Gastrocnemius medialis (tissue), 4 donors: ENCODE results near the gene BARX2. TPM values are rescaled to one million over a fixed set of nuclear protein-coding genes. Genes with fewer than 3 reads are reported as not detected.
"Not testable (repeated sequence)": the region's sequence is repeated elsewhere in the genome, so short reads cannot be mapped to it uniquely, and the experiment has no call there.

Experiments
- ATAC-seq, 2 donors: fragments of 150-250 bp; one replicate each; pipeline ENCODE4 v1.9.1; 2016
- DNase-seq, 2 donors: peaks; one replicate each; pipeline ENCODE4 v3.0.0-alpha.2; 2019
- H3K27ac ChIP-seq, 4 donors: fragments of 200-600 bp; sonication (generic); 1 replicate in 1 of 4; 2 replicates in 3 of 4; pipeline ENCODE4 v1.5.1; 2016 to 2018; ENCODE audit warnings: mild to moderate bottlenecking in 2 of 4, moderate library complexity in 1 of 4
- H3K27me3 ChIP-seq, 3 donors: fragments of 200-600 bp; sonication (generic) in 2 of 3; 1 replicate in 1 of 3; 2 replicates in 2 of 3; pipeline versions ENCODE4 v1.5.1 to v1.6.0; 2016 to 2019; ENCODE audit warnings: mild to moderate bottlenecking in 1 of 3, moderate library complexity in 1 of 3
- H3K36me3 ChIP-seq, 2 donors: fragments of 200-600 bp; sonication (generic) in 1 of 2; one replicate each; pipeline ENCODE4 v1.5.1; 2017 to 2018
- H3K4me1 ChIP-seq, 2 donors: fragments of 200-600 bp; sonication (generic) in 1 of 2; one replicate each; pipeline ENCODE4 v1.5.1; 2016 to 2017; ENCODE audit warnings: mild to moderate bottlenecking in 2 of 2
- H3K4me3 ChIP-seq, 4 donors: fragments of 200-600 bp; sonication (generic) in 3 of 4; 1 replicate in 1 of 4; 2 replicates in 3 of 4; pipeline ENCODE4 v1.5.1; 2016 to 2019; ENCODE audit warnings: mild to moderate bottlenecking in 2 of 4
- H3K9me3 ChIP-seq, 3 donors: fragments of 200-600 bp; sonication (generic) in 2 of 3; 1 replicate in 1 of 3; 2 replicates in 2 of 3; pipeline ENCODE4 v1.5.1; 2016 to 2019
- CTCF ChIP-seq, 5 experiments: fragments of 450-650 bp in 3 of 5; fragments of 200-600 bp in 2 of 5; sonication (generic) in 2 of 5; IDR thresholded peaks in 4 of 5; conservative IDR thresholded peaks in 1 of 5; 1 replicate in 4 of 5; 2 replicates in 1 of 5; pipeline ENCODE4 v1.5.1; 2016 to 2019; ENCODE audit warnings: antibody characterized with exemption in 5 of 5, mild to moderate bottlenecking in 3 of 5, moderate library complexity in 3 of 5
- POLR2A ChIP-seq, 2 donors: fragments of 450-650 bp; IDR thresholded peaks; one replicate each; pipeline ENCODE4 v1.6.1; 2017; ENCODE audit warnings: antibody characterized with exemption in 2 of 2, mild to moderate bottlenecking in 2 of 2, moderate library complexity in 2 of 2
- in situ Hi-C, 4 donors: fragments of 200-750 bp; cut with MboI; loops; one replicate each; pipeline versions ENCODE4 v1.15.0 to v1.8.0; 2017; ENCODE audit warnings: low sequenced_read_pairs in 4 of 4
- intact Hi-C: fragments of 100-400 bp; cut with DNase I; formaldehyde crosslinking; loops from one replicate; pipeline ENCODE4 v1.15.1; 2023; ENCODE audit warnings: low total_unique reads
- total RNA-seq, 4 donors: library from RNA; depleted of rRNA; stranded (reverse); fragments of >200 nt; gene quantifications; one replicate each; pipeline versions ENCODE4 v1.1.0 to v1.2.3, GENCODE V29; 2016

BARX2 gene, protein sequence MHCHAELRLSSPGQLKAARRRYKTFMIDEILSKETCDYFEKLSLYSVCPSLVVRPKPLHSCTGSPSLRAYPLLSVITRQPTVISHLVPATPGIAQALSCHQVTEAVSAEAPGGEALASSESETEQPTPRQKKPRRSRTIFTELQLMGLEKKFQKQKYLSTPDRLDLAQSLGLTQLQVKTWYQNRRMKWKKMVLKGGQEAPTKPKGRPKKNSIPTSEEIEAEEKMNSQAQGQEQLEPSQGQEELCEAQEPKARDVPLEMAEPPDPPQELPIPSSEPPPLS
- 1 to 10 TPM in 2 of 4 donors, not detected in 2; 1.2 to 4.4 TPM for total RNA-seq

GRCh38 chr11:129375751-129376657, at the start of gene BARX2:
BARX2 (plus strand) TSS chr11:129375848; CDS start chr11:129376036, 188 bp downstream.
- TF ChIP-seq CTCF (IDR thresholded peaks at IDR 0.05 in 4 of 5, conservative IDR thresholded peaks at IDR 0.05 in 1 of 5), result no peak
- no peak for TF ChIP-seq POLR2A (IDR thresholded peaks at IDR 0.05)
- peak within 1 kb of the TSS in 1 of 4 donors; percentile 47 for H3K27ac ChIP-seq
- ATAC-seq (peak in 1 of 2 donors; percentile 52), DNase-seq (no peak)
- H3K9me3 ChIP-seq, result no peaks in the 10 kb centered on the region
- H3K36me3 ChIP-seq, result no peaks in the 10 kb centered on the region
- intact Hi-C loops (no loop called here), in situ Hi-C loops (no loop called here)
- H3K4me1 ChIP-seq, result peaks cover 0 to 5% of the 10 kb centered on the region in 2 donors
- peak within 1 kb of the TSS in 3 of 4 donors; percentile 22 to 46 (median 26) for H3K4me3 ChIP-seq
- H3K27me3 ChIP-seq, result peaks cover 70 to 91% (median 73%) of the 10 kb centered on the region in 3 donors

DNA sequence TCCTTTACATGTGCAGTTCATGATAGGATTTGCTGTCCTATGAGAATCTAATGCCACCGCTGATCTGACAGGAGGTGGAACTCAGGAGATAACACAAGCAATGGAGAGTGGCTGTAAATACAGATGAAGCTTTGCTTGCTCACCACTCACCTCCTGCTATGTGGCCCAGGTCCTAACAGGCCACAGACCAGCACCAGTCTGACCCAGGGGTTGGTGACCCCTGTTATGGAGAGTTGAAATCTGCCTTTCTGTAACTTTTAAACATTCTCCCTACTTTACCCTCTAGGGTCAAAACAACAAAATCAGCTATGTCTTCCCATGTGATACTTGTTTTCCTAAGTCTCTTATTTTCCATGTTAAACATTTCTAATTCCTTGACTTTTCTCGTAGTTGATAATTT, 48.7 kb upstream of the BARX2 start:
- intact Hi-C loops, result no loop called here
- ATAC-seq (no peak), DNase-seq (no peak)
- Histone ChIP-seq H3K9me3 (no peaks in the 10 kb centered on the region), H3K4me1 (peaks cover 0 to 2% of the 10 kb centered on the region in 2 donors), H3K4me3 (no peak overlapping the region), H3K27ac (no peak overlapping the region), H3K36me3 (no peaks in the 10 kb centered on the region), H3K27me3 (no peaks in the 10 kb centered on the region)
- in situ Hi-C loops, result loop anchor here in 2 of 4 donors (5.0 to 25.0 kb wide), 3 partner anchors 205 to 440 kb away; partner anchors contain the start of gene KCNJ5 (in 1 of the 2)
- TF ChIP-seq CTCF (IDR thresholded peaks at IDR 0.05 in 4 of 5, conservative IDR thresholded peaks at IDR 0.05 in 1 of 5) (no peak), POLR2A (IDR thresholded peaks at IDR 0.05) (no peak)

DNA sequence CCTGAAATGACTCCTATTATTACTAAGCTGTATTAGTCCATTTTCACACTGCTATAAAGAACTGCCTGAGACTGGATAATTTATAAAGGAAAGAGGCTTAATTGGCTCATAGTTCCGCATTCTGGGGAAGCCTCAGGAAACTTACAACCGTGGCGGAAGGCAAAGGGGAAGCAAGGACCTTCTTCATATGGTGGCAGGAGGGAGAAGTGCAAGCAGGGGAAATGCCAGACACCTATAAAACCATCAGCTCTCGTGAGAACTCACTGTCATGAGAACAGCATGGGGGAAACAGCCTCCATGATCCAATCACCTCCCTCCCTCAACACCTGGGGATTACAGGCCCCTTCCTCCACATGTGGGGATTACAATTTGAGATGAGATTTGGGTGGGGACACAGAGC, 47.9 kb upstream of the BARX2 start:
- H3K9me3 ChIP-seq, DNase-seq, H3K4me3 ChIP-seq, H3K27me3 ChIP-seq, ATAC-seq, H3K36me3 ChIP-seq, H3K27ac ChIP-seq, intact Hi-C loops, H3K4me1 ChIP-seq: not testable (repeated sequence)
- in situ Hi-C loops, result loop anchor here in 2 of 4 donors (5.0 to 25.0 kb wide), 3 partner anchors 205 to 440 kb away; partner anchors contain the start of gene KCNJ5 (in 1 of the 2)

DNA sequence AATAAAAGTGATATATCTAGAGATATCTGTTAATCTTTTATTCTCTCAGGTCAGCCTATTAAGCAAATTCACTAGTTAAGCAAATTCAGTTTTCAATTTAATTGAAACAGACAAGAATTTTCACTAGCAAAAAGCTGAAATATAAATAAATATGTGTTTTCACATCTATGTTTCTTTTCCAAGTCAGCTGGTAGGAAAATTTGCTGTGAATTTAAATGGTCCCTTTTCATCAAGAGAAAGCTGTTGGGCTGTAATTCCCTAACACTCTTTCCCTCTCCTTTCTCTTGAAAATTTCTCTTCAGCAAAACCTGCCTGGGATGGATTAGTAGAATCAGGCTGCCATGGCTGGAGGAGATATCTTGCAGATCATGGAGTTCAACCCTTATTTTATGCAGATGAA, 46.9 kb upstream of the BARX2 start:
- Histone ChIP-seq H3K9me3 (no peaks in the 10 kb centered on the region), H3K4me1 (peaks cover 0 to 1% of the 10 kb centered on the region in 2 donors), H3K27me3 (no peaks in the 10 kb centered on the region), H3K27ac (no peak overlapping the region), H3K4me3 (no peak overlapping the region), H3K36me3 (no peaks in the 10 kb centered on the region)
- DNase-seq (no peak), ATAC-seq (no peak)
- in situ Hi-C loops, result loop anchor here in 2 of 4 donors (5.0 to 25.0 kb wide), 3 partner anchors 206 to 441 kb away; partner anchors contain the start of gene KCNJ5 (in 1 of the 2)
- TF ChIP-seq POLR2A (IDR thresholded peaks at IDR 0.05), result no peak
- no peak for TF ChIP-seq CTCF (IDR thresholded peaks at IDR 0.05 in 4 of 5, conservative IDR thresholded peaks at IDR 0.05 in 1 of 5)
- intact Hi-C loops, result no loop called here
